GM18519 (cell line): ENCODE data around the gene POMT1.
"Not testable (repeated sequence)": the region's sequence is repeated elsewhere in the genome, so short reads cannot be mapped to it uniquely, and the experiment has no call there.

Source experiments
- ATAC-seq: cut with Tn5 transposase; IDR thresholded peaks from one replicate; pipeline ENCODE4 v1.9.1; 2021; ENCODE audit warnings: mild to moderate bottlenecking, moderate library complexity; ENCODE audit not compliant: unreplicated experiment, low FRiP score

Gene POMT1

DNA sequence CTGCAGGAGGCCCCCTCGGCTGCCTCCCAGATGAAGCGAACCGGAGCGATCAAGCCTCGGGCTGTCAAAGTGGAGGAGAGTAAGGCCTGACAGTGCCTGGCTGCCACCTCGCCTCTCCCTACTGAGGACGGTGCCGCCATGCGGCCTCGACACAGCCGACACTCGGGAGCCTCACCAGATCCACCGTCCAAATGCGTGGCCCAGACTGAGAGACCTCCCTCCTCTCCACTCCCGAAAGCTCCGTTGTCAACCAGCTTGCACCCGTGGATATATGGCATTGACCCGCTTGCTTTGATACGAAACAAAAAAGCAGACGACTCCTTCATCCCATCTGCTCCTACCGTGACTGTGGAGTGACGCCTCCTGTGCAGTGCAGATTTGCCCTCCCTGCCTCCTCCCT, 6.9 kb upstream of the POMT1 start:
- ATAC-seq = no peak

DNA sequence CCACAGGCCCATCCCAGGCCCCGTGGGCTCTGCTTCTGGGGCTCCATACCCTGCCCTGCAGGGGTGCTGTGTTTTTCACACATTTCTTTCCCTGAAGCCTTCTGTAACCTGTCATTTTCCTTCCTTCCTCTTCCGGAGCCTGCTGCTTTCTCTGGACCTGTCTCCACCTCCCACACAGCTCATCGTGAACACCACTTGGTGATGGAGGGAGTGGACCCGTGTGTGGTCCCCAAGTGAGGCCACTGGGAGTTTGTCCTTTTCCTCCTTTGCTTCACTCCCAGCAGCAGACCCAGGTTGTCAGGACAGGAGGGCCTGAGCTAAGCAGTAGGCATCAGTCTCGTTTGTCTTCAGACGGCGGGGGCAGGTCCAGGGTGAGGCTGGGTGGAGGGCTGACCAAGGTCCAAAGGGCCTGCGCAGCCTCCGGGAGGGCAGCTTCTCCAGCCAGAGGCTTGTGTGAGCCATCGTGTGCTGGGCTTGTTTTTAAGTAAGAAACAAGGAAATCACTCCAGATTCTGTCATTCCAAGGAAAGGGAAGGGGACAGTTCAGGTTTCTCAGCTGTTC, 5.8 kb upstream of the POMT1 start:
- ATAC-seq = no peak

DNA sequence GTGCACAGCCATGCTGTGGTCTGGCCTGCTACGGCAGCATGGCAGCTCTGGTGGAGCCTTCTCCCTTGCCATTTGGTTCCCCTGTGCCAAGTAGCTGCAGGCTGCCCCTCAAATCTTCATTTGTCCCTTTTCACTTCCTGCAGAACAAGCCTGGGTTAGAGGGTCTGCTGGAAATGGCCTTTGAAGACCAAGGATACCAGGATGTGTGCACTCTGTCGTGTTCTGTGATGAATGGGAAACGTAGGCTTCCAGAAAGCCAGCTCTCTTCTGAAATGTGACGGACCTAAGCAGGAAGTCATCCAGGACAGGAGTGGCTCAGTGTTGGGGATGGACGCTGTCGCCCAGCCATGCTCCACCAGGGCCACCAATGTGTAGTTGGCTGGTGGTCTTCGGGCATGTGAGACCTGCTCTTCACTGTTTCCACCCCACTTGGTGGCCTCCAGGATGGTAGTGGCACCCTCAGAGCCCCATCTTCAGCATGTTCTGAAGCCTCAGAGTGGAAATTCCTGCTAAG, 3.4 kb upstream of the POMT1 start:
- no peak for ATAC-seq

DNA sequence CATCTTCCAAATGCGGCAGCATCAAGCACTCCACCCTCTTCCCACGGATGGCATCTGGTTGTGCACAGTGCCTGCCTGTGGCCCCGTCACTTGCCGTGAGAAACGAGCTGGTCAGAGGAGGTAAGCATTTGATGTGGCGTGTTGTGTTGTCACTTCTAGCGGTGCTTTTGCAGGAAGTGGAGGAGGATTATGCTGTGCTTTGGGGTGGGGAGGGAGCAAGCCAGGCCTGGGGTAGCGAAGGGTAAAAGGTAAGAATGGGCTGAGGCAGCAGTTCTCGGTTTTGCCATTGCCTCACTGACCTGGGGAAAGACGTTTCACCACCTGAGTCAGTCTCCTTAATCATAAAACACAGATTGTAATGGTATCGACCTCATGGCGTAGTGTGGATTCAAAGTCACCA, 2.3 kb upstream of the POMT1 start:
- no peak for ATAC-seq

DNA sequence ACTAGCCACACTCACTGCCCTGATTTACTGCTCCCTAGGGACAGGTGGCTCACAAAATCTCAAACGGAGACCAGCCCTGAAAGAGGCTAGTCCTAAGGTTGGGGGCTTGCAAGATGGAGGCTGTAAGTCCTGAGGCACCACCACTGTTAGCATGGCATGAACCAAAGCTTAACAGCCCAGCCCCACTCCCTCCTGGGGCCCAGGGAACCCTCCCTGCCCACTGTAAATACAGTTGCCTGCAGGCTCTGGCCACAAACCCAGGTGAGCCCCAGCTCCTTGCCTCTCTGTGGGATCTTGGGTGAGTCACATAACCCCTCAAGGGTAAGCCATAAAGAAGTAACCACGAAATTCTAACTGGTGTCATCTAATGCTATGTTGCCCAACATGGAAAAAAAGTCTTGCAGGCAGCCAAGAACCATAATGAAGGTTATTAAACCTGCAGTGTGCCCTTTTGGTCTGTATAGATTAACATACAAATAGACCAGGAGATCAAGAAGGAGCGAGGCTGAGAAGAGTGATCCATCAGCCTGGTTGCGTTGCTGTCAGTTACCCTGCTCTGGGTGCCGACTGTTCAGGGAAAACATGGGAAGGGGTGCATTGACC, 1.7 kb upstream of the POMT1 start:
- no peak for ATAC-seq

DNA sequence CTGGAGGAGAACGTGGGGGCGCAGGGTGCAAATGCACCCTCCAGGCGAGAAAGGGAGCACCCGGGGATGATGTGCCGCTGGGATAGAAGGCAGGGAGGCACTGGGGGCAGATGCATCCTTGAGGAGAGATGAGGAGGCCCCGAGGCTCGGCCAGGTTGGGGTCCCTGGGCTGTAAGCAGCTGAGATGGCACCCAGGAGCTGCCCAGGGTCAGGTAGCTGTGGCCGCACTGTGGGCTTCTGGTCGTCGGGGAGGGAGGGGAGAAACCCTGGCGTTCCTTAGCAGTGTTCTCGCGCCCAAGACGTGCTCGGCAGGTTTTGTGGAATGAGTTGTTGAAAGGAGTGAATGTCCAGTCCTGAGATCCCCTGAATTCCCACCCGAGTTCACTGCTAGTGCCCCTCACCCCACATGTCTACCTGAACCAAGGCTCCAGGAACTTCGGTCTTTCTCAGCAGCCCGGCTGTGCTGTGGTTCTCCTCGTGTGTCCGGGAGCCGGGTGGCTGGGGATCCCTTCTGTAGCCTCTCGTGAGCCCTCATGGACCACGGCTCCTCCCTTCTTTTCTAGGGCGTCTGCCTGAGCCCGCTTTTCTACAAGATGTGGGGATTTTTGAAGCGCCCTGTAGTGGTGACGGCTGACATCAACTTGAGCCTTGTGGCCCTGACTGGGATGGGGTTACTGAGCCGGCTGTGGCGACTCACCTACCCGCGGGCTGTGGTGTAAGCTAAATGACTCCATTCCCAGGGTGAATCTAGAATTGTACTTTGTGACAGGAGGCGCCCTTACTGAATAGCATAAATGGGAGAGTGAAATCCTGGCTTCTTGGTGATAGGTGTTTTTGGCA, 1.1 kb downstream of the POMT1 start:
- no peak for ATAC-seq

DNA sequence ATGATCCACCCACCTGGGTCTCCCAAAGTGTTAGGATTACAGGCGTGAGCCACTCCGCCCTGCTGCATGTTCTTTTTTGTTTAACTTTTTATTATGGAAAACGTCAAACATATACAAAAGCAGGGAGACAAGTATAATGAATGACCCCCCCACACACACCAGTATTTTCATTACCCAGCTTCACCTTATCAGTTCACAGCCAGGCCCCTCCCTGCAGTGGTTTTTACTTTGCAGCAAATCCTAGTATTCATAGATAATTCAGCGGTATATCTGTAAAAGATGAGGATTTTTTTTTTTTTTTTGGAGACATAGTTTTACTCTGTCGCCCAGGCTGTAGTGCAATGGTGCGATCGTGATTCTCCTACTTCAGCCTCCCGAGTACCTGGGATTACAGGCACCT, 2.3 kb downstream of the POMT1 start:
- no peak for ATAC-seq

DNA sequence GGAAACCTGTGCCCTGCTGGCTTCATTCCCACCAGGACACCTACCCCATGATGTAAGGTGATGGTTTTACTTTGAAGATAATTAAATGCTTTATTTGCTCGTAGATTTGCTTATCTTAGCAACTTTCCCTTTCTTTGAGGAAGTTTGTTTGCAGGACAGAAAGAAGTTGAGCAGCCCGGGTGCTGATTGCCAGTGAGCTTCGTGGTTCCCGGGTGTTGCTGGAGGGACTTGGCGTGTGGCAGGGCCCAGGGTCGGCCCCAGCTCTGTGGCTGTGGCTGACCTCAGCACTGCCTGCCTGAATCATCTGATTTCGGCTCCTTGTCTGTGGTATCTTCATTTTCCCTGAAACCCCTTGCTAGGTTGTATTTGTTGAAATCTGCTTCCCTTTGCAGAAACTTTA, 8.7 kb downstream of the POMT1 start:
- ATAC-seq = no peak

DNA sequence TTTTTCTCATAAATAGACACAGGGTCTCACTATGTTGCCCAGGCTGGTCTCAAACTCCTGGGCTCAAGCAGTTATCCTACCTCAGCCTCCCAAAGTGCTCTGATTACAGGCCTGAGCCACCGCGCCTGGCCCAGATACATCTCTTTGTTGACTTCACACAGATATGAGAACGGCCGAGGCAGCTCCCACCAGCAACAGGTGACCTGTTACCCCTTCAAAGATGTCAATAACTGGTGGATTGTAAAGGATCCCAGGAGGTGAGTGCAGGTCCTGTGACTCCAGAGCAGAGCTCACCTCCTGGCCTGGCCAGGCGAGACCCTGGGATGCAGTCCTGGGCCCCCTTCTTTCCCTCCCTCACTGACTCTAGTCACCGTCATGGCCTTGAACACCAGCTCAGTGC, 9.2 kb downstream of the POMT1 start:
- ATAC-seq = no peak

DNA sequence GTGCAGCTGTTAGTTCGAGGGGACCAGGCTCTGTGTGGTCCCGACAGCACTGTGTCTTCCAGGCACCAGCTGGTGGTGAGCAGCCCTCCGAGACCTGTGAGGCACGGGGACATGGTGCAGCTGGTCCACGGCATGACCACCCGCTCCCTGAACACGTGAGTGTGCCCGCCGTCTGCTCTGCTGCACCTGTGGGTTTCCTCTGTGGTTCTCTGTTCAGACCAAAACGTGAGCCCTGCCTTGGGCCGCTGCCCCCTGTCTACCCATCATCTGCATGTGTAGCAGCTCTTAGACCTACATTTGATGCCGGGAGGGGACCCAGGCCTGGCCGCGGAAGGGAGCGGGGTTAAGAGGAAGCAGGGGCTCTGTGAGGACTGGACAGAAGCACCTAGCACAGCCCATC, 10.5 kb downstream of the POMT1 start:
- no peak for ATAC-seq

DNA sequence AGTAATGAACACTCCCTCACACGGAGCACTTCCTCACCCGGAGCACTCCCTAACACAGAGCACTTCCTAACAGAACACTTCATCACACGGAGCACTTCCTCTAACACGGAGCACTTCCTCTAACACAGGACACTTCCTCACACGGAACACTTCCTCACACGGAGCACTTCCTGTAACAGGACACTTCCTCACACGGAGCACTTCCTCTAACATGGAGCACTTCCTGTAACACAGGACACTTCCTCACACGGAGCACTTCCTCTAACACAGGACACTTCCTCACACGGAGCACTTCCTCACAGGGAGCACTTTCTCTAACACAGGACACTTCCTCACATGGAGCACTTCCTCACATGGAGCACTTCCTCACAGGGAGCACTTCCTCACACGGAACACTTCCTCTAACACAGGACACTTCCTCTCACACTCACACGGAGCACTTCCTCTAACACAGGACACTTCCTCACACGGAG, 12.9 kb downstream of the POMT1 start:
- not testable (repeated sequence) for ATAC-seq

DNA sequence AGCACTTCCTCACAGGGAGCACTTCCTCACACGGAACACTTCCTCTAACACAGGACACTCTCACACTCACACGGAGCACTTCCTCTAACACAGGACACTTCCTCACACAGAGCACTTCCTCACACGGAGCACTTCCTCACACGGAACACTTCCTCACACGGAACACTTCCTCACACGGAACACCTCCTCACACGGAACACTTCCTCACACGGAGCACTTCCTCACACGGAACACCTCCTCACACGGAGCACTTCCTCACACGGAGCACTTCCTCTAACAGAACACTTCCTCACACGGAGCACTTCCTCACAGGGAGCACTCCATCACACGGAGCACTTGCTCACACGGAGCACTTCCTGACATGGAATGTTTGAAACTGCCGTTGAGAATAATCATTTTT, 13.4 kb downstream of the POMT1 start:
- no peak for ATAC-seq

DNA sequence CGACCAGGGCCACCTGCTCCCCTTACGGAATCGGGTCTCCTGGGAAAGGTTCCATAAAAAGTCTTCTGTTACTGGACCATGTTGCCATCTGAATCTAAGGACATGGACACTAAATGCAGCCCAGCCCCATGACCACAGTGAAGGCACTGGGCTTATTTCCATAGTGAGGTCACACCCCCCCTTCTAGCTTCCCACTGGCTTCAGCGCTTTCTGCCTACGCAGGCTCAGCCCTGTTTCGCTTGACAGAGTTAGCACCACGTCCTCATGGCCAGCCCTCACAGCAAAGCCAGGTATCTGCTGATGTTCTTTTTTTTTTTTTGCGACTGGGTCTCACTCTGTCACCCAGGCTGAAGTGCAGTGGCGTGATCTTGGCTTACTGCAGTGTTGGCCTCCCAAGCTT, 14.2 kb downstream of the POMT1 start:
- no peak for ATAC-seq

DNA sequence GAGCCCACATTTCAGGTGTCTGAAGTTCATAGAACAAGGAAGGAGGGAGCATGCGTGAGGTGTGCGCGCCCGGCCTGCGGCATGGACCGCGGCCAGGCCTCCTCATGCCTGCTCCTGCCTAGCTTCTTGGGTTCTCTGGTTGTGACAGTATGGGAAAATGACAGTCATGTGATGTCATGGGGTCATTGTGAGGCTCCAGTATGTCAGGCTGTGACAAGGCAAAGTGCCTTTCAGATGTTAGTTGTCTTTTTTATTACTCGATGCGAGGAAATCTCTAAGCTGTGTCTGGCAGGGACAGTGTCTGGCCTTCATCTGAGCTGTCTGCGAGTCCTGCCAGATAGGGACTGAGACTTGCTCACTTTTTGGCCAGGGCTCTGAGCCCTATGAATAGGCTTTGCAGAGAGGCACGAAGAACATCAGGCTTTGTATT, 15.1 kb downstream of the POMT1 start:
- no peak for ATAC-seq

DNA sequence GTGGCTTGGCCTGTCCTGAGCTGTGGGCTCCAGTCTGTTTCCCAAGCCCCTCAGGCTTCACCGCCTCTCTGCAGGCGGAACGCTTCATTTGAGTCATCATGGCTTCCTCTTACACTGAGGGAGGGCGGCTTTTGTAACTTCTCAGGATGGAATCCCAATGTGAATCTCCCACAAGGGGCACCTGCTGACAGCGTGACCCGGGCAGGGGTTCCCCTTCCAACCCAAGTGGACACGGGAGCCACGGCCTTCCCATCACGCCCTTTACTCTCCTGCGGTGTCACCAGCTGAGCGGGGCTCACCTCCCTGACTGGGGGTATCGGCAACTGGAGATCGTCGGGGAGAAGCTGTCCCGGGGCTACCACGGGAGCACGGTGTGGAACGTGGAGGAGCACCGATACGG, 15.8 kb downstream of the POMT1 start:
- ATAC-seq = no peak

DNA sequence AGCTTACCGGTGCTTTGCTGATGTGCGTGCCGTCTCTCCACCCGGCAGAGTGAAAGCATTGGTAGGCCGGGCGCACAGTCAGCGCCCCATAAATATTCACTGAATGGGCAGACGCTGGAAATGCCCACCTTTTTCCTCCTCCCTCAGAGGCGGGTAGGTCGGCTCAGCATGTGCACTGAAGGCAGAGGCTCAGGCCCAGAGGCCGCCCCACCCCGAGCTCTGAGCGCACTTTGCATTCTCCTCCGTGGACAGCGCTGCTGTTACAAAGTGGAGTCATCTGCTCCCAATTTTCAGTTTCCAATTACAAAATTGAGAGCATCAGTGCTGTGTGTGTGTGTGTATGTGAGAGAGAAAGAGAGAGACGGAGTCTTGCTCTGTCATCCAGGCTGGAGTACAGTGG, 17.8 kb downstream of the POMT1 start:
- no peak for ATAC-seq

DNA sequence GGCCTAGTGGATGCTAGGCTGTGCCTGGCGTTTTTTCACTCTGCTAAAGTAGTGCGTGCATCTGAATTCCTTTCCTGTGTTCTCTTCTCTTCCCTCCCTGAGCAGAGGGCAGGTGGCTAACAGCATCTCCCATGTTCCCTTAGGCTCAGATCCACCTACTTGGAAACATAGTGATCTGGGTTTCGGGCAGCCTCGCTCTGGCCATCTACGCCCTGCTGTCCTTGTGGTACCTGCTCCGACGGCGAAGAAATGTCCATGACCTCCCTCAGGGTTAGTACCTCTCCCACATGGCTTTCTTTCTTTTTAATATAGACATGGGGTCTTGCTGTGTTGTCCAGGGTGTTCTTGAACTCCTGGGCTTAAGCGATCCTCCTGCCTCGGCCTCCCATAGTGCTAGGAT, 18.5 kb downstream of the POMT1 start:
- ATAC-seq = no peak

DNA sequence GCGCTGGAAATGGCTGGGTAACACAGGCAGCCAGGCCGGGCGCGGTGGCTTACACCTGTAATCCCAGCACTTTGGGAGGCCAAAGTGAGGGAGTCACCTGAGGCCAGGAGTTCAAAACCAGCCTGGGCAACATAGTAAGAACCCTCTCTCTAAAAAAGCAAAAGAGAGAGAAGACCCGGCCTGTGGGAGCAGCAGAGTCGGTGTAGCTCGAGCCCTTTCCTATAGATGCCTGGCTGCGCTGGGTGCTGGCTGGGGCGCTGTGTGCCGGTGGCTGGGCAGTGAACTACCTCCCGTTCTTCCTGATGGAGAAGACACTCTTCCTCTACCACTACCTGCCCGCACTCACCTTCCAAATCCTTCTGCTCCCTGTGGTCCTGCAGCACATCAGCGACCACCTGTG, 19.1 kb downstream of the POMT1 start:
- no peak for ATAC-seq

DNA sequence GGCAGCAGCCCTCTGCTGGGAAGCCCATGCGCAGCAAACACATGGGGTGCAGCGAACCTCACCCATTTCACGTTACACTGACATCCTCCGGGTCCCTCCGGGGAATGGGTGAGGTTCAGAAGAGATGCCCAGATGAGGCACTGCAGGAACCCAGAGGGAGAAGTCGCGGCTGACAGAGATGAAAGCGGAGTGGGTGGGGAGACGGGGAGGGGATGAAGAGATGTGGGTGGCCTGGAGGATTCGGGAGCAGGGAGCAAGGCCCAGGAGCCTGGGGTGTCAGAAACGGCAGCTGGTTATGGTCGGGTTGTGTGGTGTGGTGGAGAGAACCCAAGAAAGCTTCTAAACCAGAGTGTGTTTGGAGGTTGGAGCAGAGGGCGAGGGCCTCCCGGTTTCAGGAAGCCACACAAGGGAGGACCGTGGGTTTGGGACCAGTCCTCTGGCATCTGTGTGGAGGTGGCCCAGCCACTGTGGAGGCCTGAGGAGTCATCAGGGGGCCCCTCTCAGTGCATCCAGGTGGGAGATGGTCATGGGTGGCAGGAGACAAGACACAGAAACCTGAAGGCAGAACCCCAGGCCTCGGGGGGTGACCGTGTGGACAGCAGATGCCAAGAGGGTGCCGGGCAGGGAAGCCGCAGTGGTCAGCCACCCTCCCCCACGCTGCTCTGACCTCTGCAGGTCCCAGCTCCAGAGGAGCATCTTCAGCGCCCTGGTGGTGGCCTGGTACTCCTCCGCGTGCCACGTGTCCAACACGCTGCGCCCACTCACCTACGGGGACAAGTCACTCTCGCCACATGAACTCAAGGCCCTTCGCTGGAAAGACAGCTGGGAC, 19.8 kb downstream of the POMT1 start:
- no peak for ATAC-seq

DNA sequence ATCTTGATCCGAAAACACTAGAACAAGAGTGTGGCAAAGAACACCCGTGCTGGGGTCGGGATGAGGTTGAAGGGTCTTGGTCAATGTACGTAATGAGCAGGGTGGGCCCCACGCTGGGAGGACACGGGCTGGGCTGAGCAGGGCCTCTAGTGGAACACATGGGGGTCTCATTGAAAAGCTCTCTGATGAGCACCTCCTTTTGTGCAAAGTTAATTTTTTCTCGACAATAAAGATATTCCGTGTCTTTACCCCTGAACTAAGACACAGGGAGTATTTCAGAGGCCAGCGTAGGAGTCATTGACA, 20.3 kb downstream of the POMT1 start:
- ATAC-seq = no peak
